T-helper 9 cell (primary cell): ENCODE data around the gene GRN.
"Not testable (repeated sequence)": the region's sequence is repeated elsewhere in the genome, so short reads cannot be mapped to it uniquely, and the experiment has no call there.

Source experiments
- DNase-seq: peaks from one replicate; pipeline ENCODE4 v3.0.0-alpha.2; 2020

GRN gene

GRCh38 chr17:44346064-44346844 is 1.2 kb downstream of the GRN start:
- no peak for DNase-seq

- DNase-seq, result not testable (repeated sequence)
Observed at GRCh38 chr17:44347206-44348055, 2.3 kb downstream of the GRN start.

- no peak for DNase-seq
Observed at GRCh38 chr17:44348234-44348987, 3.3 kb downstream of the GRN start.

GRCh38 chr17:44348988-44349364 is 3.9 kb downstream of the GRN start:
- DNase-seq, result no peak

- DNase-seq, result no peak
Observed at GRCh38 chr17:44349553-44350070, 4.5 kb downstream of the GRN start.

GRCh38 chr17:44350733-44351226 is 5.7 kb downstream of the GRN start:
- peak; percentile 54 for DNase-seq

- DNase-seq, result no peak
Observed at GRCh38 chr17:44351464-44351863, 6.4 kb downstream of the GRN start.

- no peak for DNase-seq
Observed at GRCh38 chr17:44351961-44352827, 7.1 kb downstream of the GRN start.

GRCh38 chr17:44352828-44353671 is 7.9 kb downstream of the GRN start:
- DNase-seq, result no peak

GRCh38 chr17:44353672-44354331 is 8.7 kb downstream of the GRN start:
- no peak for DNase-seq

GRCh38 chr17:44354582-44355561 is 9.8 kb downstream of the GRN start:
- DNase-seq, result peak; percentile 59

GRCh38 chr17:44355642-44356099 is 10.6 kb downstream of the GRN start:
- DNase-seq, result no peak

- no peak for DNase-seq
Observed at GRCh38 chr17:44356241-44356640, 11.1 kb downstream of the GRN start.

- no peak for DNase-seq
Observed at GRCh38 chr17:44358066-44358465, 13.0 kb downstream of the GRN start.

- no peak for DNase-seq
Observed at GRCh38 chr17:44359006-44359405, 13.9 kb downstream of the GRN start.

GRCh38 chr17:44359458-44360143 is 14.5 kb downstream of the GRN start:
- DNase-seq, result no peak

- no peak for DNase-seq
Observed at GRCh38 chr17:44360144-44360533, 15.0 kb downstream of the GRN start.

- no peak for DNase-seq
Observed at GRCh38 chr17:44360826-44361225, 15.7 kb downstream of the GRN start.
